H9 (cell line): ENCODE data around the gene B4GAT1. TPM values are rescaled to one million over a fixed set of nuclear protein-coding genes. Genes with fewer than 3 reads are reported as not detected.

Experiments used
- DNase-seq: peaks from one replicate; pipeline ENCODE4 v3.0.0-alpha.2; 2017
- H2AFZ ChIP-seq: one replicate; pipeline ENCODE4 v1.6.1; 2013; ENCODE audit warnings: mild to moderate bottlenecking, low read length, control low read depth, moderate library complexity
- H2AK5ac ChIP-seq: 2 replicates; pipeline ENCODE4 v1.6.1; 2013; ENCODE audit warnings: low read length, control low read depth, mixed read lengths; ENCODE audit not compliant: insufficient read length
- H2BK120ac ChIP-seq: one replicate; pipeline ENCODE4 v1.6.1; 2013; ENCODE audit warnings: low read depth, mild to moderate bottlenecking, low read length, control low read depth, inconsistent platforms; ENCODE audit not compliant: poor library complexity, severe bottlenecking
- H2BK12ac ChIP-seq: 2 replicates; pipeline ENCODE4 v1.6.1; 2013; ENCODE audit warnings: low read length, control low read depth, mixed read lengths, low read depth; ENCODE audit not compliant: insufficient read length
- H2BK15ac ChIP-seq: 2 replicates; pipeline ENCODE4 v1.6.1; 2013; ENCODE audit warnings: low read depth, low read length, control low read depth
- H2BK20ac ChIP-seq: one replicate; pipeline ENCODE4 v1.6.1; 2013; ENCODE audit warnings: low read depth, mild to moderate bottlenecking, low read length, control low read depth, inconsistent platforms; ENCODE audit not compliant: poor library complexity, severe bottlenecking
- H2BK5ac ChIP-seq: 2 replicates; pipeline ENCODE4 v1.6.1; 2013; ENCODE audit warnings: low read length, control low read depth, mixed read lengths; ENCODE audit not compliant: insufficient read length
- H3K14ac ChIP-seq: 2 replicates; pipeline ENCODE4 v1.6.1; 2013; ENCODE audit warnings: low read length, control low read depth; ENCODE audit not compliant: insufficient read depth
- H3K18ac ChIP-seq: 2 replicates; pipeline ENCODE4 v1.6.1; 2013; ENCODE audit warnings: low read depth, mild to moderate bottlenecking, mixed read lengths, low read length, control low read depth; ENCODE audit not compliant: insufficient read length
- H3K23ac ChIP-seq: 2 replicates; pipeline ENCODE4 v1.6.1; 2013; ENCODE audit warnings: low read length, control low read depth, mixed read lengths, low read depth; ENCODE audit not compliant: insufficient read length
- H3K23me2 ChIP-seq: 2 replicates; pipeline ENCODE4 v1.6.1; 2013; ENCODE audit warnings: low read depth, mild to moderate bottlenecking, mixed read lengths, low read length, control low read depth; ENCODE audit not compliant: insufficient read length, poor library complexity, severe bottlenecking
- H3K27ac ChIP-seq: 2 replicates; pipeline ENCODE4 v1.5.1; 2013; ENCODE audit warnings: low read length, control low read depth, mixed read lengths, low read depth; ENCODE audit not compliant: insufficient read length
- H3K27me3 ChIP-seq: 2 replicates; pipeline ENCODE4 v1.6.1; 2013; ENCODE audit warnings: low read length, control low read depth, inconsistent platforms; ENCODE audit not compliant: insufficient read depth
- H3K4ac ChIP-seq: 2 replicates; pipeline ENCODE4 v1.6.1; 2013; ENCODE audit warnings: low read depth, mild to moderate bottlenecking, control low read depth, inconsistent platforms, low read length, moderate library complexity
- H3K4me1 ChIP-seq: 2 replicates; pipeline ENCODE4 v1.6.1; 2013; ENCODE audit warnings: low read length, control low read depth, inconsistent platforms; ENCODE audit not compliant: insufficient read depth
- H3K4me2 ChIP-seq: 2 replicates; pipeline ENCODE4 v1.6.1; 2013; ENCODE audit warnings: low read length, control low read depth, mixed read lengths; ENCODE audit not compliant: insufficient read length, insufficient read depth
- H3K56ac ChIP-seq: 2 replicates; pipeline ENCODE4 v1.6.1; 2013; ENCODE audit warnings: low read depth, mild to moderate bottlenecking, mixed read lengths, low read length, control low read depth; ENCODE audit not compliant: insufficient read length
- H3K79me1 ChIP-seq: 2 replicates; pipeline ENCODE4 v1.6.1; 2013; ENCODE audit warnings: low read depth, mild to moderate bottlenecking, moderate library complexity, low read length, control low read depth, inconsistent platforms; ENCODE audit not compliant: insufficient read depth, poor library complexity, severe bottlenecking
- H3K79me2 ChIP-seq: 2 replicates; pipeline ENCODE4 v1.6.1; 2013; ENCODE audit warnings: low read length, control low read depth, inconsistent platforms; ENCODE audit not compliant: insufficient read depth
- H3K9ac ChIP-seq: 2 replicates; pipeline ENCODE4 v1.6.1; 2013; ENCODE audit warnings: low read length, control low read depth, mixed read lengths; ENCODE audit not compliant: insufficient read length; ENCODE audit errors: extremely low read depth
- H3K9me3 ChIP-seq: one replicate; pipeline ENCODE4 v1.6.1; 2013; ENCODE audit warnings: low read depth, low read length, inconsistent platforms; ENCODE audit not compliant: control insufficient read depth
- H3T11ph ChIP-seq: one replicate; pipeline ENCODE4 v1.6.1; 2013; ENCODE audit warnings: mild to moderate bottlenecking, low read length, control low read depth, inconsistent platforms
- H4K20me1 ChIP-seq: one replicate; pipeline ENCODE4 v1.6.1; 2013; ENCODE audit not compliant: control insufficient read depth, insufficient read length, insufficient read depth
- H4K5ac ChIP-seq: 2 replicates; pipeline ENCODE4 v1.6.1; 2013; ENCODE audit warnings: low read depth, mild to moderate bottlenecking, mixed read lengths, low read length, control low read depth; ENCODE audit not compliant: insufficient read length
- H4K8ac ChIP-seq: replicated peaks from 2 replicates; pipeline ENCODE4 v1.6.1; 2013; ENCODE audit warnings: low read length, control low read depth, mixed read lengths, low read depth; ENCODE audit not compliant: insufficient read length
- H4K91ac ChIP-seq: 2 replicates; pipeline ENCODE4 v1.6.1; 2013; ENCODE audit warnings: low read depth, mild to moderate bottlenecking, moderate library complexity, mixed read lengths, low read length, control low read depth; ENCODE audit not compliant: insufficient read length
- H3K27ac Mint-ChIP-seq, 3 experiments: 2 replicates in 2 of 3; 3 replicates in 1 of 3; pipeline ENCODE4 v1.8.0; 2020 to 2021; ENCODE audit warnings: mixed read lengths in 3 of 3, mild to moderate bottlenecking in 1 of 3, moderate library complexity in 1 of 3
- H3K27me3 Mint-ChIP-seq: 2 replicates; pipeline ENCODE4 v1.8.0; 2021; ENCODE audit warnings: low read depth, mild to moderate bottlenecking, moderate library complexity, mixed read lengths
- H3K36me3 Mint-ChIP-seq, 3 experiments: 2 replicates in 2 of 3; 3 replicates in 1 of 3; pipeline ENCODE4 v1.8.0; 2020 to 2021; ENCODE audit warnings: low read depth in 3 of 3, mixed read lengths in 3 of 3; ENCODE audit not compliant: insufficient read depth in 1 of 3
- H3K4me1 Mint-ChIP-seq, 2 experiments: 2 replicates each; pipeline ENCODE4 v1.8.0; 2020; ENCODE audit warnings: mixed read lengths in 2 of 2
- H3K4me3 Mint-ChIP-seq, 2 experiments: 2 replicates in 1 of 2; 3 replicates in 1 of 2; pipeline ENCODE4 v1.8.0; 2020 to 2021; ENCODE audit warnings: mild to moderate bottlenecking in 2 of 2, mixed read lengths in 2 of 2, moderate library complexity in 1 of 2
- H3K9me3 Mint-ChIP-seq, 2 experiments: 2 replicates in 1 of 2; 3 replicates in 1 of 2; pipeline ENCODE4 v1.8.0; 2020; ENCODE audit warnings: mild to moderate bottlenecking in 2 of 2, mixed read lengths in 2 of 2, moderate library complexity in 1 of 2
- WGBS: extraction: QIAGEN DNeasy Blood & Tissue Kit; methylation state at CpG from one replicate; pipeline ENCODE4 v1.1.7; 2013; ENCODE audit warnings: missing lambda C conversion rate, low lambda C conversion rate, mixed read lengths; ENCODE audit not compliant: insufficient read length; ENCODE audit errors: extremely low coverage; 5-methylcytosine and 5-hydroxymethylcytosine counted together
- total RNA-seq: library from RNA; stranded (reverse); gene quantifications from 2 replicates; pipeline ENCODE4 v1.2.1, GENCODE V29; 2021
- TF ChIP-seq, protein P1 (sequence below): fragments of 200-600 bp; sonication (generic); conservative IDR thresholded peaks from 3 replicates; pipeline ENCODE4 v1.8.0; 2021; ENCODE audit warnings: antibody characterized with exemption, mild to moderate bottlenecking

The B4GAT1 gene
- total RNA-seq, 1 experiment from 2014 or later: 24.3 TPM

DNA sequence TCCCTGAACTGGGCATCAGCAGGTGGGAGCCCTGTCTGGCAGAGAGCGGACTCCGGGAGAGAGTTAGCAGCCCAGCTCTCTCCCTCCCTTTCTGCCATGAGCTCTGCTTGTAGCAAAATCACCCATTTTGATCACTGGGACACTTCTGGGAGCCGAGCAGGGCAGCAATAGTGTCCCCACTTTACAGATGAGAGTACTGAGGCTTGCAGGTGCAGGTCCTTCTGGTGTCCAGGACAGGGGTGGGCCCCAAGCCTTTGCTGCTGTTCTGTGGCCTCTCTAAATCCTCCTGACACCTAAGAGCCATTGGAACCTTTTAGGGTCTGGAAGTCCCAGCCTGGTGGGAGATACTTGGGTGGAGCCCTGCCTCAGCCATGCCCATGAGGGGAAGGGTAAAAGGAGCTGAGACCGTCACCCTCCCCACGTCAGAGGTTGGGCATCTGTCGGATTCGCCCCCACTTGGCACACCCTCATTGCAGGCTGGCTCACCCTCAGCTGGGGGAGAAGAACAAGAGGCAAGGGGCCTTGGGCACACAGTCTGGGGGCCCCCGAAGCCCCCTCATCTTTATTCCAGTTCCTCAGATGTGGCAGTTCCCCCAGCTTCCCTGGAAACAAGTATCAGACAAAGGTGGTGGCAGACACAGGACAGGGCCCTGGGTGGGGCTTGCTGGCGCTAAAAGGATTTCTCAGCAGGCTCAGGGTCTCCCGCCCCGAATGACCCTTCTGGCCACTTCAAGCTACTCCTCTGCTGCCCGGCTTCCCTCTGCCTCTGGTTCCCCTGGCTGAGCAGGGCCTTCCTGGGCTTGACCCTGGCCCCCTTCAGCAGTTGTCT, 15.7 kb downstream of the B4GAT1 start:
- H3K56ac ChIP-seq: no peak overlapping the region
- no CpG with 5 or more reads among the region's 12 CpGs for WGBS
- Mint-ChIP-seq H3K27me3 (peaks cover 14% of the 10 kb centered on the region), H3K4me1 (peaks cover 16 to 22% of the 10 kb centered on the region in 2 experiments), H3K9me3 (no peaks in the 10 kb centered on the region), H3K4me3 (no peak overlapping the region), H3K36me3 (peaks cover 0 to 5% (median 0%) of the 10 kb centered on the region in 3 experiments; a peak in 3 of 7 replicates), H3K27ac (no peak overlapping the region)
- H2BK20ac ChIP-seq: no peak overlapping the region
- H2BK5ac ChIP-seq: no peak overlapping the region
- no peaks in the 10 kb centered on the region for H3K9me3 ChIP-seq
- no peak overlapping the region for H2AFZ ChIP-seq
- H2BK15ac ChIP-seq: no peak overlapping the region
- H3K79me2 ChIP-seq: no peaks in the 10 kb centered on the region
- no peak for DNase-seq
- H3K14ac ChIP-seq: no peak overlapping the region
- no peak overlapping the region for H4K8ac ChIP-seq
- H3K27me3 ChIP-seq: no peaks in the 10 kb centered on the region; the same call in 1 of the 2 replicates
- no peak overlapping the region for H2AK5ac ChIP-seq
- H3T11ph ChIP-seq: no peak overlapping the region
- TF ChIP-seq, protein P1, sequence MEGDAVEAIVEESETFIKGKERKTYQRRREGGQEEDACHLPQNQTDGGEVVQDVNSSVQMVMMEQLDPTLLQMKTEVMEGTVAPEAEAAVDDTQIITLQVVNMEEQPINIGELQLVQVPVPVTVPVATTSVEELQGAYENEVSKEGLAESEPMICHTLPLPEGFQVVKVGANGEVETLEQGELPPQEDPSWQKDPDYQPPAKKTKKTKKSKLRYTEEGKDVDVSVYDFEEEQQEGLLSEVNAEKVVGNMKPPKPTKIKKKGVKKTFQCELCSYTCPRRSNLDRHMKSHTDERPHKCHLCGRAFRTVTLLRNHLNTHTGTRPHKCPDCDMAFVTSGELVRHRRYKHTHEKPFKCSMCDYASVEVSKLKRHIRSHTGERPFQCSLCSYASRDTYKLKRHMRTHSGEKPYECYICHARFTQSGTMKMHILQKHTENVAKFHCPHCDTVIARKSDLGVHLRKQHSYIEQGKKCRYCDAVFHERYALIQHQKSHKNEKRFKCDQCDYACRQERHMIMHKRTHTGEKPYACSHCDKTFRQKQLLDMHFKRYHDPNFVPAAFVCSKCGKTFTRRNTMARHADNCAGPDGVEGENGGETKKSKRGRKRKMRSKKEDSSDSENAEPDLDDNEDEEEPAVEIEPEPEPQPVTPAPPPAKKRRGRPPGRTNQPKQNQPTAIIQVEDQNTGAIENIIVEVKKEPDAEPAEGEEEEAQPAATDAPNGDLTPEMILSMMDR: no peak
- no peaks in the 10 kb centered on the region for H3K79me1 ChIP-seq
- H4K5ac ChIP-seq: no peak overlapping the region
- no peak overlapping the region for H3K4ac ChIP-seq
- H3K4me2 ChIP-seq: no peak overlapping the region
- no peak overlapping the region for H2BK120ac ChIP-seq
- H3K27ac ChIP-seq: no peak overlapping the region
- H3K18ac ChIP-seq: no peak overlapping the region
- no peak overlapping the region for H3K9ac ChIP-seq
- no peaks in the 10 kb centered on the region for H4K20me1 ChIP-seq
- H3K4me1 ChIP-seq: 0 out of 2 replicates have a peak, but pooled peaks cover 3% of the 10 kb centered on the region
- H3K23ac ChIP-seq: no peak overlapping the region
- H3K23me2 ChIP-seq: no peaks in the 10 kb centered on the region
- H4K91ac ChIP-seq: no peak overlapping the region
- no peak overlapping the region for H2BK12ac ChIP-seq
